ENCODE results near the gene MEAF6.

The MEAF6 gene

GRCh38 chr1:37453647-37454046, 60.9 kb downstream of the MEAF6 start:
- no peaks in the 10 kb centered on the region for H3K27me3 ChIP-seq (ENCODE audit: control insufficient read depth, insufficient read depth, low read length)
- H3K9me3 ChIP-seq (ENCODE audit: control insufficient read depth, low read length), result no peaks in the 10 kb centered on the region
- H3K4me3 ChIP-seq (ENCODE audit: low read depth, low read length), result no peak overlapping the region
- H2AFZ ChIP-seq, result no peak overlapping the region
- H3K27ac ChIP-seq, result no peak overlapping the region
- H3K4me2 ChIP-seq (ENCODE audit: low read length), result no peak overlapping the region
- no peak overlapping the region for H3K9ac ChIP-seq
- H3K4me1 ChIP-seq, result no peaks in the 10 kb centered on the region
- TF ChIP-seq CTCF (IDR thresholded peaks at IDR 0.05), result no peak
- H3K36me3 ChIP-seq (ENCODE audit: control insufficient read depth, insufficient read depth, low read length), result no peaks in the 10 kb centered on the region
- H3K79me2 ChIP-seq, result no peaks in the 10 kb centered on the region

GRCh38 chr1:37452416-37452815, 62.1 kb downstream of the MEAF6 start:
- Histone ChIP-seq H3K4me3 (ENCODE audit: low read depth, low read length) (no peak overlapping the region), H3K9ac (no peak overlapping the region), H3K9me3 (ENCODE audit: control insufficient read depth, low read length) (no peaks in the 10 kb centered on the region), H3K36me3 (ENCODE audit: control insufficient read depth, insufficient read depth, low read length) (no peaks in the 10 kb centered on the region), H3K79me2 (no peaks in the 10 kb centered on the region), H3K27ac (no peak overlapping the region), H3K4me2 (ENCODE audit: low read length) (no peak overlapping the region), H3K4me1 (no peaks in the 10 kb centered on the region), H3K27me3 (ENCODE audit: control insufficient read depth, insufficient read depth, low read length) (no peaks in the 10 kb centered on the region), H2AFZ (no peak overlapping the region)
- no peak for TF ChIP-seq CTCF (IDR thresholded peaks at IDR 0.05)

- H3K9ac ChIP-seq, result no peak overlapping the region
- H3K79me2 ChIP-seq, result no peaks in the 10 kb centered on the region
- no peak for TF ChIP-seq CTCF (IDR thresholded peaks at IDR 0.05)
- H3K4me2 ChIP-seq (ENCODE audit: low read length), result no peak overlapping the region
- H3K36me3 ChIP-seq (ENCODE audit: control insufficient read depth, insufficient read depth, low read length), result no peaks in the 10 kb centered on the region
- H3K27ac ChIP-seq, result no peak overlapping the region
- H3K4me1 ChIP-seq, result no peaks in the 10 kb centered on the region
- no peaks in the 10 kb centered on the region for H3K9me3 ChIP-seq (ENCODE audit: control insufficient read depth, low read length)
- H2AFZ ChIP-seq, result no peak overlapping the region
- no peak overlapping the region for H3K4me3 ChIP-seq (ENCODE audit: low read depth, low read length)
- no peaks in the 10 kb centered on the region for H3K27me3 ChIP-seq (ENCODE audit: control insufficient read depth, insufficient read depth, low read length)
Observed at GRCh38 chr1:37449936-37450335, 64.6 kb downstream of the MEAF6 start.

- no peak for TF ChIP-seq CTCF (IDR thresholded peaks at IDR 0.05)
- Histone ChIP-seq H3K79me2 (no peaks in the 10 kb centered on the region), H3K36me3 (ENCODE audit: control insufficient read depth, insufficient read depth, low read length) (no peaks in the 10 kb centered on the region), H3K9me3 (ENCODE audit: control insufficient read depth, low read length) (no peaks in the 10 kb centered on the region), H3K4me2 (ENCODE audit: low read length) (no peak overlapping the region), H3K27ac (no peak overlapping the region), H3K4me3 (ENCODE audit: low read depth, low read length) (no peak overlapping the region), H3K27me3 (ENCODE audit: control insufficient read depth, insufficient read depth, low read length) (no peaks in the 10 kb centered on the region), H2AFZ (no peak overlapping the region), H3K9ac (no peak overlapping the region), H3K4me1 (no peaks in the 10 kb centered on the region)
Observed at GRCh38 chr1:37448691-37449417, 65.7 kb downstream of the MEAF6 start.

GRCh38 chr1:37448185-37448584, 66.4 kb downstream of the MEAF6 start:
- Histone ChIP-seq H2AFZ (no peak overlapping the region), H3K4me1 (no peaks in the 10 kb centered on the region), H3K4me3 (ENCODE audit: low read depth, low read length) (no peak overlapping the region), H3K27ac (no peak overlapping the region), H3K27me3 (ENCODE audit: control insufficient read depth, insufficient read depth, low read length) (no peaks in the 10 kb centered on the region), H3K9me3 (ENCODE audit: control insufficient read depth, low read length) (no peaks in the 10 kb centered on the region), H3K79me2 (no peaks in the 10 kb centered on the region), H3K9ac (no peak overlapping the region), H3K36me3 (ENCODE audit: control insufficient read depth, insufficient read depth, low read length) (no peaks in the 10 kb centered on the region), H3K4me2 (ENCODE audit: low read length) (no peak overlapping the region)
- TF ChIP-seq CTCF (IDR thresholded peaks at IDR 0.05), result no peak
